Osteocyte (in vitro differentiated cells): ENCODE results near the gene SLC25A33. TPM values are rescaled to one million over a fixed set of nuclear protein-coding genes. Genes with fewer than 3 reads are reported as not detected.
"Not testable (repeated sequence)": the region's sequence is repeated elsewhere in the genome, so short reads cannot be mapped to it uniquely, and the experiment has no call there.

Experiments used
- DNase-seq: peaks from one replicate; pipeline ENCODE4 v3.0.0; 2021; ENCODE audit warnings: mixed read lengths; ENCODE audit not compliant: unreplicated experiment; ENCODE audit errors: extremely low spot score
- H3K27ac Mint-ChIP-seq: one replicate; pipeline ENCODE4 v1.8.0; 2021; ENCODE audit warnings: mild to moderate bottlenecking, mixed read lengths; ENCODE audit not compliant: unreplicated experiment
- H3K27me3 Mint-ChIP-seq: one replicate; pipeline ENCODE4 v1.8.0; 2021; ENCODE audit warnings: mixed read lengths; ENCODE audit not compliant: unreplicated experiment
- H3K36me3 Mint-ChIP-seq: one replicate; pipeline ENCODE4 v1.8.0; 2021; ENCODE audit warnings: mixed read lengths; ENCODE audit not compliant: unreplicated experiment
- H3K4me1 Mint-ChIP-seq: one replicate; pipeline ENCODE4 v1.8.0; 2021; ENCODE audit warnings: mixed read lengths; ENCODE audit not compliant: unreplicated experiment
- H3K4me3 Mint-ChIP-seq: one replicate; pipeline ENCODE4 v1.8.0; 2021; ENCODE audit warnings: mild to moderate bottlenecking, moderate library complexity, mixed read lengths; ENCODE audit not compliant: unreplicated experiment
- H3K9me3 Mint-ChIP-seq: one replicate; pipeline ENCODE4 v1.8.0; 2021; ENCODE audit warnings: mixed read lengths; ENCODE audit not compliant: unreplicated experiment
- CTCF ChIP-seq: fragments of 200-600 bp; sonication (generic); IDR thresholded peaks from 2 replicates; pipeline ENCODE4 v1.5.0; 2021; ENCODE audit warnings: antibody characterized with exemption, mild to moderate bottlenecking, moderate library complexity
- total RNA-seq: library from RNA; stranded (reverse); gene quantifications from 2 replicates; pipeline ENCODE4 v1.2.1, GENCODE V29; 2021

The SLC25A33 gene
- total RNA-seq, 1 donor from 2014 or later, result 7.0 TPM

- Mint-ChIP-seq H3K9me3 (no peaks in the 10 kb centered on the region), H3K27ac (peak overlapping the region; percentile 78), H3K36me3 (peaks cover 15% of the 10 kb centered on the region), H3K4me1 (peaks cover 17% of the 10 kb centered on the region), H3K27me3 (no peaks in the 10 kb centered on the region), H3K4me3 (no peak overlapping the region)
- TF ChIP-seq CTCF, result no peak
- DNase-seq, result no peak
Observed at GRCh38 chr1:9561429-9561828, 22.2 kb downstream of the SLC25A33 start.

- Mint-ChIP-seq H3K9me3 (no peaks in the 10 kb centered on the region), H3K27ac (peak overlapping the region; percentile 8), H3K36me3 (peaks cover 7% of the 10 kb centered on the region), H3K4me1 (peaks cover 5% of the 10 kb centered on the region), H3K4me3 (no peak overlapping the region), H3K27me3 (no peaks in the 10 kb centered on the region)
- DNase-seq, result no peak
- no peak for TF ChIP-seq CTCF
Observed at GRCh38 chr1:9569267-9569666, 30.0 kb downstream of the SLC25A33 start.

GRCh38 chr1:9570886-9571529 is 31.7 kb downstream of the SLC25A33 start:
- not testable (repeated sequence) for DNase-seq

GRCh38 chr1:9573723-9574122 is 34.5 kb downstream of the SLC25A33 start:
- no peak overlapping the region for H3K4me3 Mint-ChIP-seq
- no peak overlapping the region for H3K27ac Mint-ChIP-seq
- H3K36me3 Mint-ChIP-seq, result peaks cover 22% of the 10 kb centered on the region
- no peaks in the 10 kb centered on the region for H3K9me3 Mint-ChIP-seq
- H3K4me1 Mint-ChIP-seq, result peaks cover 5% of the 10 kb centered on the region
- no peaks in the 10 kb centered on the region for H3K27me3 Mint-ChIP-seq
- DNase-seq, result no peak
- TF ChIP-seq CTCF, result peak; percentile 51

More at GRCh38 chr1:9570886-9571529, 31.7 kb downstream of the SLC25A33 start:
- H3K36me3 Mint-ChIP-seq, result peaks cover 13% of the 10 kb centered on the region
- not testable (repeated sequence) for H3K9me3 Mint-ChIP-seq, H3K27ac Mint-ChIP-seq, H3K27me3 Mint-ChIP-seq, H3K4me1 Mint-ChIP-seq, H3K4me3 Mint-ChIP-seq

GRCh38 chr1:9575486-9575885 is 36.2 kb downstream of the SLC25A33 start:
- H3K4me3 Mint-ChIP-seq, result no peak overlapping the region
- H3K4me1 Mint-ChIP-seq, result peaks cover 2% of the 10 kb centered on the region
- H3K36me3 Mint-ChIP-seq, result peaks cover 27% of the 10 kb centered on the region
- no peak for TF ChIP-seq CTCF
- H3K27me3 Mint-ChIP-seq, result no peaks in the 10 kb centered on the region
- DNase-seq, result no peak
- no peaks in the 10 kb centered on the region for H3K9me3 Mint-ChIP-seq
- no peak overlapping the region for H3K27ac Mint-ChIP-seq
